Lower leg skin (tissue), 4 donors: ENCODE data around the gene KIRREL3. TPM values are rescaled to one million over a fixed set of nuclear protein-coding genes. Genes with fewer than 3 reads are reported as not detected.

ENCODE experiments used
- DNase-seq, 2 donors: peaks; one replicate each; pipeline ENCODE4 v3.0.0-alpha.2; 2019; ENCODE audit warnings: low spot score in 2 of 2
- H3K4me3 ChIP-seq: fragments of 200-600 bp; sonication (generic); 2 replicates; pipeline ENCODE4 v1.5.1; 2017; ENCODE audit warnings: mild to moderate bottlenecking, low read depth; ENCODE audit not compliant: poor library complexity, severe bottlenecking
- CTCF ChIP-seq, 3 donors: fragments of 450-650 bp; IDR thresholded peaks; one replicate each; pipeline ENCODE4 v1.5.1; 2016; ENCODE audit warnings: antibody characterized with exemption in 3 of 3, mild to moderate bottlenecking in 3 of 3, moderate library complexity in 2 of 3
- POLR2A ChIP-seq, 2 donors: fragments of 450-650 bp; IDR thresholded peaks; one replicate each; pipeline ENCODE4 v1.6.1; 2016 to 2017; ENCODE audit warnings: antibody characterized with exemption in 2 of 2, mild to moderate bottlenecking in 1 of 2, moderate library complexity in 1 of 2
- WGBS, 2 donors: methylation state at CpG; one replicate each; pipeline ENCODE4 v1.1.5; 2018; 5-methylcytosine and 5-hydroxymethylcytosine counted together
- intact Hi-C: fragments of 100-400 bp; cut with DNase I; formaldehyde crosslinking; loops from one replicate; pipeline ENCODE4 v1.15.0; 2023; ENCODE audit warnings: low total_unique reads
- total RNA-seq, 4 donors: library from RNA; depleted of rRNA; stranded (reverse); fragments of >200 nt; gene quantifications; one replicate each; pipeline ENCODE4 v1.1.0, GENCODE V29; 2016

KIRREL3 gene
- total RNA-seq, 4 donors from 2014 or later: 0.13 TPM; not detected in 3

- intact Hi-C loops: no loop called here
- H3K4me3 ChIP-seq: no peak overlapping the region
- 79 to 81% methylated on average over 8 of the region's 8 CpGs for WGBS, 2 donors
- DNase-seq: no peak
- no peak for TF ChIP-seq POLR2A (IDR thresholded peaks at IDR 0.05)
These were observed 387.9 kb downstream of the KIRREL3 start for GRCh38 chr11:126612671-126613070.

- intact Hi-C loops: no loop called here
- no peak for DNase-seq
- TF ChIP-seq CTCF (IDR thresholded peaks at IDR 0.05) (no peak), POLR2A (IDR thresholded peaks at IDR 0.05) (no peak)
- H3K4me3 ChIP-seq: no peak overlapping the region
- 87 to 91% methylated on average over 8 of the region's 8 CpGs for WGBS, 2 donors
These were observed 389.1 kb downstream of the KIRREL3 start for GRCh38 chr11:126611438-126611837.

- intact Hi-C loops: no loop called here
- TF ChIP-seq POLR2A (IDR thresholded peaks at IDR 0.05) (no peak), CTCF (IDR thresholded peaks at IDR 0.05) (no peak)
- H3K4me3 ChIP-seq: no peak overlapping the region
- DNase-seq: no peak
- WGBS, 2 donors: 47% methylated on average over 1 of the region's 1 CpG
These were observed 391.9 kb downstream of the KIRREL3 start for GRCh38 chr11:126608658-126609057.

GRCh38 chr11:126607776-126608541 lies 392.6 kb downstream of the KIRREL3 start:
- H3K4me3 ChIP-seq: no peak overlapping the region
- 39 to 40% methylated on average over 19 of the region's 19 CpGs for WGBS, 2 donors
- no peak for DNase-seq
- no peak for TF ChIP-seq POLR2A (IDR thresholded peaks at IDR 0.05)
- no peak for TF ChIP-seq CTCF (IDR thresholded peaks at IDR 0.05)
- intact Hi-C loops: no loop called here

GRCh38 chr11:126607374-126607773 lies 393.2 kb downstream of the KIRREL3 start:
- no peak for DNase-seq
- 13 to 17% methylated on average over 8 of the region's 8 CpGs for WGBS, 2 donors
- TF ChIP-seq POLR2A (IDR thresholded peaks at IDR 0.05) (no peak), CTCF (IDR thresholded peaks at IDR 0.05) (no peak)
- intact Hi-C loops: no loop called here
- no peak overlapping the region for H3K4me3 ChIP-seq

- DNase-seq: no peak
- WGBS, 2 donors: 75 to 82% methylated on average over 4 of the region's 4 CpGs
- intact Hi-C loops: no loop called here
- TF ChIP-seq CTCF (IDR thresholded peaks at IDR 0.05): no peak
- TF ChIP-seq POLR2A (IDR thresholded peaks at IDR 0.05): no peak
- H3K4me3 ChIP-seq: no peak overlapping the region
These were observed 394.1 kb downstream of the KIRREL3 start for GRCh38 chr11:126606484-126606883.
